Left cardiac atrium (tissue), 4 donors: ENCODE data around the gene GHSR. TPM values are rescaled to one million over a fixed set of nuclear protein-coding genes. Genes with fewer than 3 reads are reported as not detected.
"Not testable (repeated sequence)": the region's sequence is repeated elsewhere in the genome, so short reads cannot be mapped to it uniquely, and the experiment has no call there.

ENCODE experiments used
- ATAC-seq, 2 donors: fragments of 200-7000 bp; cut with Tn5 transposase; one replicate each; pipeline ENCODE4 v1.9.1; 2020; ENCODE audit warnings: mild to moderate bottlenecking in 2 of 2, moderate library complexity in 2 of 2
- DNase-seq: peaks from one replicate; pipeline ENCODE4 v3.0.0-alpha.2; 2020
- intact Hi-C, 2 donors: fragments of 100-400 bp; cut with DNase I; formaldehyde crosslinking; loops; one replicate each; pipeline versions ENCODE4 v1.14.1 to v1.15.1; 2022 to 2023
- long read RNA-seq: library from polyadenylated mRNA; unstranded; transcript quantifications from one replicate; pipeline ENCODE4 v2.0.0, GENCODE V29; 2021
- total RNA-seq, 2 donors: library from RNA; stranded (reverse); fragmentation: NEBNext Ultra II Directional; extraction: Animal tissue kit (Norgen Biotek cat#: 25700); gene quantifications; one replicate each; pipeline ENCODE4 v1.2.1, GENCODE V29; 2021
- donor health status: DM: no; HTN: yes; CAD: no.
- donor health status: DM: no; HTN: yes; CAD: no; lungs with severe emphysema.
- donor health status: DM: yes; HTN: yes; CAD: no.
- donor health status: Dilated cardiomyopathy.

The GHSR gene, protein sequence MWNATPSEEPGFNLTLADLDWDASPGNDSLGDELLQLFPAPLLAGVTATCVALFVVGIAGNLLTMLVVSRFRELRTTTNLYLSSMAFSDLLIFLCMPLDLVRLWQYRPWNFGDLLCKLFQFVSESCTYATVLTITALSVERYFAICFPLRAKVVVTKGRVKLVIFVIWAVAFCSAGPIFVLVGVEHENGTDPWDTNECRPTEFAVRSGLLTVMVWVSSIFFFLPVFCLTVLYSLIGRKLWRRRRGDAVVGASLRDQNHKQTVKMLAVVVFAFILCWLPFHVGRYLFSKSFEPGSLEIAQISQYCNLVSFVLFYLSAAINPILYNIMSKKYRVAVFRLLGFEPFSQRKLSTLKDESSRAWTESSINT
- total RNA-seq, result not detected
- long read RNA-seq, result 0 reads

DNA sequence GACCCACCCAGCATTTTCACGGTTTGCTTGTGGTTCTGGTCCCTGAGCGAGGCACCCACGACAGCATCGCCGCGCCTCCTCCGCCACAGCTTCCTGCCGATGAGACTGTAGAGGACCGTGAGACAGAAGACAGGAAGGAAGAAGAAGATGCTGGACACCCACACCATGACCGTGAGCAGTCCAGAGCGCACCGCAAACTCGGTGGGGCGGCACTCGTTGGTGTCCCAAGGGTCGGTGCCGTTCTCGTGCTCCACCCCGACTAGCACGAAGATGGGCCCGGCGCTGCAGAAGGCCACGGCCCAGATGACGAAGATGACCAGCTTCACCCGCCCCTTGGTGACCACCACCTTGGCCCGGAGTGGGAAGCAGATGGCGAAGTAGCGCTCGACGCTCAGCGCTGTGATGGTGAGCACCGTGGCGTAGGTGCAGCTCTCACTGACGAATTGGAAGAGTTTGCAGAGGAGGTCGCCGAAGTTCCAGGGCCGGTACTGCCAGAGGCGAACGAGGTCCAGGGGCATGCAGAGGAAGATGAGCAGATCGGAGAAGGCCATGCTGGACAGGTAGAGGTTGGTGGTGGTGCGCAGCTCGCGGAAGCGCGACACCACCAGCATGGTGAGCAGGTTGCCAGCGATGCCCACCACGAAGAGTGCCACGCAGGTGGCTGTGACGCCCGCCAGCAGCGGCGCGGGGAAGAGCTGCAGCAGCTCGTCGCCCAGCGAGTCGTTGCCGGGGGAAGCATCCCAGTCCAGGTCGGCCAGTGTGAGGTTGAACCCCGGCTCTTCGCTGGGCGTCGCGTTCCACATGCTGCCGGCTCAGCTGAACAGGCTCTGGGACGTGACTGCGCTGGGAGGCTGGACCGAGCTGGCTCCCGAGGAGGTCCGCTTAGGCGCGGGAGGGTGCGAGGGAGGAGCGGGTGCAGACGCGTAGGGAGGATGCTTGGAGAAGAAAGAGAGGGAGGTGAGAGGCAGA, at the start of gene GHSR:
Gene GHSR, minus strand, starts transcription at position 846 of the 969 bp plus-strand sequence. Its CDS starts 43 bp downstream, at position 803.
- ATAC-seq (no peak), DNase-seq (no peak)
- intact Hi-C loops, result no loop called here

DNA sequence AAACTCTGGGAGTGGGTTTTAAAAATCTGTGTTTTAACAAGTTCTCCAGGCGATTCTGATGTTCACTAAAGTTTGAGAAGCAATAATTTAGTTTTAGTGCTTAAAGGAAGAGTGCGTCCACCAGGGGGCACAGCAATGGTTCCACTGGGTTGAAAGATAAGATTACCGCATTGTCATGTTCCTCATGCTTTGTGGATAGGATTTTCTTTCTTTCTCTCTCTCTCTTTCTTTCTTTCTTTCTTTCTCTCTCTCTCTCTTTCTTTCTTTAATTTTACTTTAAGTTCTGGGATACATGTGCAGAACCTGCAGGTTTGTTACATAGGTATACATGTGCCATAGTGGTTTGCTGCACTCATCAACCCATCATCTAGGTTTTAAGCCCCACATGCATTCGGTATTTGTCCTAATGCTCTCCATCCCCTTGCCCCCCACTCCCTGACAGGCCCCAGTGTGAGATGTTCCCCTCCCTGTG, 42.0 kb upstream of the GHSR start:
- ATAC-seq (peak; percentile 61 to 64), DNase-seq (peak; percentile 88)
- intact Hi-C loops, result not testable (repeated sequence)

DNA sequence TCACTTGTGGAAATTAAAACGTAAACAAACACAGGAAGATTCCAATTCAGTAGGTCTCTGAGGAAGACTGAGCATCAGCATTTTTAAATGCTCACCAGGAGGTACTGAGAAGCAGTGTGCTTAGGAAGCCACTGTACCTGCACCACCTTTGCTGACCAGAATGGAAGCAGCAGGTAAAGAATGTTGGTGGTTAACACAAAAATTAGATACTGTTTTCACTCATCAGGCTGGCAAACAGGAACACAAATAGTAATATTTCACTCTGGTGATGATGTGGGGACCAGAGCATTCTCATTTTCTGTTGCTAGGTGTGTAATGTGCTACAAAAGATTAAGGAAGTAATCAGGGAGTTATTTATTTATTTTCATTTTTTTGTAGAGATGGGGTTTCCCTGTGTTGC, 29.9 kb upstream of the GHSR start:
- intact Hi-C loops, result no loop called here
- DNase-seq, result no peak
- ATAC-seq, result no peak

DNA sequence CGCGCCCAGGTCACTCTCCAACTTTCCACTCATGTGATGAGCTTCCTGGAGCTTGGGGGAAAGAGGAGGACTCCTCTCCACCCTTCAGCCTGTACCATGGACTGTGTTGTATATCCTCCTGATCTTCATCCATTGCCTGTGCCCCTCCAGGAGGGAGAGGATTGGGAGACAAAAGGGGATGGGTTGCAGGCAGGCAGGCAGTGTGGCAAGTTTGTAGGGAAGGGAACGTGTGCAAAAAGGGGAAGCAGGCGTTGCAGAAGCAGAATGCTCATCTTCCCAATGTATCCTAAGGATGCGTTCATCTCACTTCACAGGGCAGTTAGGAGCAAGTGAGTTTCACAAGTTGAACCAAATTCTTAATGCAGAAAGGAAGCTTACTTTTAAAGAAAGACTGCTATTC, 28.1 kb upstream of the GHSR start:
- intact Hi-C loops, result no loop called here
- DNase-seq, result no peak
- ATAC-seq, result peak in 1 of 2 donors; percentile 18

DNA sequence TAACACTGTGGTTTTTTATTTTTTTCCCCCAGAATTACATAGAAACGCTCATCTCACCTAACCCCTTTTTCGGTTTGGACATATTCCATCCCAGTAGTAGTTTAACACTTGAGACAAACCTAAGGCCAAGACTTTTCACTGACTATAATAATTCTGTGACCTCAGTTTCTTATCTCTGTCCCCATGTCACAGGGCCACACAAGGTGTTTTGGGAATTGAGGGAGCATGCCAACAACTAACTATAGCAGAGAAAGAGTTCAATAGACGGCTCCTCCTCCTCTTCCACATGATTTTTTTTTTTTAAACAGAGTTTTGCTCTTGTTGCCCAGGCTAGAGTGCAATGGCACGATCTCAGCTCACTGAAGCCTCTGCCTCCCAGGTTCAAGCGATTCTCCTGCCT, 27.4 kb upstream of the GHSR start:
- DNase-seq (no peak), ATAC-seq (no peak)
- intact Hi-C loops, result no loop called here

DNA sequence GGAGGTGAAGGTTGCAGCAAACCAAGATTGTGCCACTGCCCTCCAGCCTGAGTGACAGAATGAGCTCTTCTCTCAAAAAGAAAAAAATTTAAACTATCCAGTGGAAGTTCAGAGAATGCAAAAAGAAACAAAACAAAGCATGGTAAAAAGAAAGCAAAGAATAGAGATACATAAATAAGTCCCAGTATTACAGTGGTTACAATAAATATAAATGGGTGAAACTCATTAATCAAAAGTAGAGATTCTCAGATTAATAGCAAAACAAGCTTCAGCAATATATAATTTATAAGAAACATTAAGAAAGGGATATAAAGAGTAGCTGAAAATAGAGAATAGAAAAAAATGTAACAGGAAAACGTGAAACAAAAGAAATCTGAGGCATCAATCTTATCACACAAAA, 23.6 kb upstream of the GHSR start:
- intact Hi-C loops, result no loop called here
- ATAC-seq (no peak), DNase-seq (no peak)

DNA sequence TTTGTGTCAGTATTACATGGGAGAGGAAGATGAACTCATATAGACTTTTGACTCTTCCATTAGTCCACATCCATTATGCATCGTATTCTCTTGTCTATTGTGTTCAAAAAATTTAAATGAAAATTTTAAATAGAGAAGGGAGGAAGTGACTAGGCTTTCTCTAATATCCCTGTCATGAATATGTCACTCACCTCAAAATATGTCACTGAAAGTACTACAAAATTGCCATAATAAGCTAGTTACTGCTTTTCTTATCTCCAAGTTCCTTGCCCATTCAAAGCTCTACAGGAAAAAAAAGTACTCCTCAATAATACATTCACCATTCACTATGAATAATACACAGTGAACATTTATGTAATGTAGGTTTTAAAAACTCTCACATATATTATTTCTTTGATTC, 22.3 kb upstream of the GHSR start:
- intact Hi-C loops, result no loop called here
- DNase-seq (no peak), ATAC-seq (no peak)

DNA sequence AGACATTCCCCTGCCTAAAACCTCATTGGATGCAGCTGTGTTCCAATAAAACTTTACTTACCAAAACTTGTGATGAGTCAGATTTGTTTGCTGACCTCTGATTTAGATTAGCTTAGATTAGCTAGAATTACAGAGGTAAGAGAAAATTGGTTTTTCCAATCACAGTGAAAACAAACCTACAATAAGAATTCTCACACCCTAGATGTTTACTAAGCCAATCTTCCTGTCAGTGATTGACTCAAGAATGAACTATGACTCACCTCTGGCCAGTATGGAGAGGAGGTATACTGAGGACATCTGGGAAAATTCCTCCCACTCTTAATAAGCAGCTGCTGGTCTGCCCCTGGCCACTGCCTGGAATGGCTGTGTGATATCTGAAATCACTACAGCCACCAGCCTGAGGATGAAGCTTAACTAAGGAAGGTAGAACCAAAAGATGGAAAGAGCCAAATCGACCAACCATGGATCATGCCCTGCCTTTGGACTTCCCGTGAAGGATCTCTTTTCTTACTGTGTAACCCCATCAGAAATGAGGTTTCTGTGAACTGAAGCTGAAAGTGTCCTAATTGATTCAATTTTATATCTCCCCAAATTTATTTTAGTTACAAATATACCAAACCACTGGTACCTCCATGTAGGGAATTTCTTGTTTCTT, 19.0 kb upstream of the GHSR start:
- DNase-seq, result no peak
- peak in 1 of 2 donors; percentile 46 for ATAC-seq
- intact Hi-C loops, result no loop called here

DNA sequence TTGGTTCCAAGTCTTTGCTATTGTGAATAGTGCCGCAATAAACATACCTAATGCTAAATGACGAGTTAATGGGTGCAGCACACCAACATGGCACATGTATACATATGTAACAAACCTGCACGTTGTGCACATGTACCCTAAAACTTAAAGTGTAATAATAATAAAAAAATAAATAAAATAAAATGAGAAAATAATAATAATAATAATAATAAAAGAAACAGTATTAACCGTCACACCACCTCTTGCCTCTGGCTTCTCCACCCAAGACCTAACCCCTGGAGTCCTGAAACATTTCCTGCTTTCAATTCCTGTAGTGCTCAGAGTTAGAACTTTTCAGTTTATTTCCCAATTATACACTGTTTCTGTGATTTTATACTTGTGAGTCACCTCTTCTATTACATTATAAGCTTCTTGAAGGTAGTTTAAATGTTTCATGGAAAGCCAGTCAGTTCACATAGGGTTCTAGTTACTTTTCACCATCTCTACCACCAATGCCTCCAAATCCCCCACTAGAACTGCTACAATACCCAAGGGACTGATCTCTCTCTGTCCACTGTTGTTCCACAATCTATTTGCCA, 18.4 kb upstream of the GHSR start:
- intact Hi-C loops, result no loop called here
- no peak for ATAC-seq

DNA sequence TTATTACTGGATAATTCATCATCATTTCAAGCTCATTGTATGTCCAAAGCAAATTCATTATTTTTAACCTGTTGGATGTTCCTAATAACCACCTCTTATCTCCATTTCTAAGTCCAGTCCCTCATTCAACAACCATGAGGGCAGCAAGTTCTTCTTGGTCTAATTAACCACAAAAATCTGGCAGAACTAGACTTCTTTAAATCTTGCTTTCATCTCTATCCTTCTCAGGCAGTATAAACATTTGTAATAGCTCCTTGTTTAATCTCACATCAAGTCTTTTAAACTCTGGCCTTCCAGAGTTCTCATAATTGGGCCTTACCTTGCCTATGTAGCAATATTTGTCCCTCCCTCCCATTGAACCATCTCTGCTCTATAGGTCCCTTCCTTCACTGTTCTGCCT, 17.0 kb upstream of the GHSR start:
- intact Hi-C loops, result no loop called here
- no peak for DNase-seq

More for the DNA sequence above, 18.4 kb upstream of the GHSR start:
- no peak for DNase-seq

DNA sequence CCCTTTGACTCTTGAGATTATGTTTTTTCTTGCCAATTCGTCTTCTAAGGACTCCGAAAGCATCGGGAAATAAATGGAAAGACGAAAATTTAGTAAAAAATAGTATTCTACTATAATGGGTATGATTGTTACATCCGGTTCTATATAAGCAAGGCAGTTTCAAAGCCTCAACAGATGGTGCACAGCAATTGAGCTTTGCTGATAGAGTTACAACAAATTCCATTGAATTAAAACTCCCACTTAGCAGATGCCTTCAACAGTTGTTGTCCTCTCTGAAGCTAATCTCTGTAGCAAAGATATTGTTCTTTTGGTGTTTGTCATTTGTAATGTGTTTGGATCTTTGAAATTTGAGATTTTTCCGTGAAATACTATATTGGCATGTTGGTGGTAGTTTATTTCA, 16.1 kb upstream of the GHSR start:
- intact Hi-C loops, result no loop called here
- DNase-seq, result no peak
- ATAC-seq, result no peak

More for the DNA sequence above, 17.0 kb upstream of the GHSR start:
- no peak for ATAC-seq

DNA sequence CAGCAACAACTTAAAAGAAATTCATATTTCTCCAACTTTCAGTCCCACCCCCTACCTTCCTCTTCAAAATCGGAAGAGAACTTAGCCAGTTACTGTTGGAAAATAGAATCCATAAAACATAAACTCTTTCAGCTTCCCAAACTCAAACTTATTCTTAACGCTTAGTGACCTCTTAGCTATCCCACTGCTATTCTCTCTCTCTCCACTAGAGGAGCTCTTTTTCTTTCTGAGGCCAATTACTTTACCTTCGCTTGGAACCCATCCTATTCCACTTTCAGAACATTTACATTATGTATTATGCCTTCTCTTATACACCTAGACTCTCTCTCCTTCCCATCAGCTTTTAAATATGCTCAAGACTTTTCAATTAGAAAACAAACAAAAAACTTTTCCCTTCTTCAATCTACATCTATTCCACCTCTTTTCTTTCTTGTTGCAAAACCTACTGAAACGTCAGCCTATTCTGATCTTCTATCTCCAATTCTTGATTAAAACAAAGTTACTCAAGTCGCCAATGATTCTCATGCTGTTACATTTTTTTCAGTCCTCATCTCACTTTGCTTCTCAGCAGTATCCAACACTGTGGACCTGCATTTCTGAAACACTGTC, 13.4 kb upstream of the GHSR start:
- intact Hi-C loops, result no loop called here
- DNase-seq (no peak), ATAC-seq (no peak)

DNA sequence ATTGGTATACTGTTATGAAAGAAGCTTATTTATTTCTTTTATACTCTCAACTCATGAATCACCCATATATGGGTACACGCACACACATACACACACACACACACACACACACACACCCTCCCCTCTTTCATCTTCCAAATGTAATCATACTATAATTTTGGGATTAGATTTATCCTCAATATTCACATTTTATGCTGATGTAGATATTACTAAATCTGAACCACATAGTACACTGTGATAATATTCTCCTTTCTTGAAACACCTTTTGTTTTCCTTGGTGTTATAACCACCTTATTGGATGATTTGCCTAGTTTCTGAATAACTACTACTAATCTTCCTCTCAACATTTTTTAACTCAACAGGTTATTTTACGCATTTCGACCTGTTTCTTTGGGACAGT, 8.1 kb upstream of the GHSR start:
- ATAC-seq, result no peak
- no peak for DNase-seq
- intact Hi-C loops, result no loop called here

DNA sequence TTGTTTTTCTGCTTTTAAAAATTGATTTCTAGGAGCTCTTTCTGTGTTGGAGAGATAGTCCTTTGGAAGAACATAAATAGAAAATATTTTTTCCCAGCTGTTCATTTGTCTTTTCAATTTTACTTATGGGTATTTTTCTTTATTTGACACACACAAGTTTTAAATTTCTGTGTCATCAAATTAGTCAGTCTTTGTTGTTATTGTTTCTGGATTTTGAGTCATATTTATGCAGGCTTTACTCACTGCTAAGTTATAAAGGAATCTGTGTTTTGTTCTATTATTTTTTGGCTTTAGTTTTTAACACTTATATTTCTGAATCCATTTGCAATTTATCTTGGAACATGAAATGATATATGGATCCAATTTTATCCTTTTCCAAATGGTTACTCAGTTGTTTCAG, 5.9 kb upstream of the GHSR start:
- no peak for ATAC-seq
- intact Hi-C loops, result no loop called here
- DNase-seq, result no peak

DNA sequence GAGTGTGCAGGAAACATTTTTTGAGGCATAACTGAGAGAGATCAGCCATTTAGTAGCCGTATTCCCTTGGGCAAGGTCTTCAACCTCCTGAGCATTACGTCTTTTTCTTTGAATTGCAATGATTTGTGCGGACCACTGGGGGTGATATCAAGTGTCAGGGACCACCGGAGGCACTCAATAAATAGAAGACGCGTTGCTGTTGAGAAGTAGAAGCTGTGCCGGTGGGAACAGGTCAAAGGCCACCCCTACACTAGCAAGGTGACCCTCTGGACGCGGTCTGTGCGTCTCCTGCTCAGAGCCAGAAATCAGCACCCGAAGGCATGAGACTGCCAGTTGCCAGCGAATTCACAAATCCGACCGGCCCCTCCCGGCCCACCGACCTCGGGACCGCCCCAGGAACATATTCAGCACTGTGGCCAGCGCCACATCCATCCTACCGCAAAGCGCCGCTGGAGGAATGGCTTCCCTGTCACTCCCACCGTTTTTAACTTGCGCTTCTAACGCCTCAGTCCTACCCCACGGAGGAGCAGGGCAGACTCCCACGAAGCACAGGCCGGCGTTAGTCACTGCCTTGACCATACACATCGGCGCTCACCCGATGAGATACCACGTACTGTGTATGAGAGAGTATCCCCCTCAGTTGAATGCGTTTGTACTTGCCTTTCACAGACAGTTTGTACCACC, 1.4 kb upstream of the GHSR start:
- intact Hi-C loops, result no loop called here
- DNase-seq, result peak; percentile 40
- ATAC-seq, result peak; percentile 53 to 68

DNA sequence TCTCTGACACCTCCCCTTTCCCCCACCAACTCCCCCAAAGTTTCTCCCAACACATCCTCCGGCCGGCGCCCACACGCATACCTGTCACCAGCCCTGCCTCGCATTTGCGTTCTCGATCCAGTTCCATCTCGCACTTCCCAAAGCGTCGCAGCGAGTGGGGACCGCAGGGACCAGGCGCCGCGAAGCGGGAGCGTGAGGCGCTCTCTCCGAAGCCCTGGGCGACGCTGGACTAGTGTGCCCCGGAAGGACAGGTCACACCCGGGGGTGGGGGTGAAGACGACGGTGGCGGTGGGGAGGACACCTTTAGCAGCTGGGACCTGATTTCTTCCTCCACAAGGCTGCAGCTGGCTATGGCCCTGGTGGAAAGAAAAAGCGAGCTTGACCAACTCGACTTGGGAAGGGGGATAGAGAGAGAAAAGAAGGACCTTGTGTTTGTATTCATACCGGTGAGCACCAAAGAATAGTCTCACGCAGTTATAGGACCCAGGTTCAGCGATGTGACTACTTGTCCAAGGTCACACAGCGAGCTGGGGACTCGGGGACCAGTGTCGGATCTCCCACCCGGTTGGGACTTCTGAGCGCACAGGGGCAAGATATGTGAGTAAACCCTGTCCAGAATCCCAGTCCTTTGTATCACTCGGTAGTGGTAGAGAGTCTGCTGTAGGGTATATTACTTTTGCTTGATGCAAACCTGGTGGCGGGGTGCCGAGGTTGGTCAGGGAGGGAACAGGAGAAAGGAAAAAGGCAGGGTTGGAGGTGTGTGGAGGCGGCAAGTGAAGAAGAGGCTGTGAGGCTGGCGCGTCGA, 607 bp upstream of the GHSR start:
- intact Hi-C loops, result no loop called here
- DNase-seq, result no peak
- no peak for ATAC-seq

DNA sequence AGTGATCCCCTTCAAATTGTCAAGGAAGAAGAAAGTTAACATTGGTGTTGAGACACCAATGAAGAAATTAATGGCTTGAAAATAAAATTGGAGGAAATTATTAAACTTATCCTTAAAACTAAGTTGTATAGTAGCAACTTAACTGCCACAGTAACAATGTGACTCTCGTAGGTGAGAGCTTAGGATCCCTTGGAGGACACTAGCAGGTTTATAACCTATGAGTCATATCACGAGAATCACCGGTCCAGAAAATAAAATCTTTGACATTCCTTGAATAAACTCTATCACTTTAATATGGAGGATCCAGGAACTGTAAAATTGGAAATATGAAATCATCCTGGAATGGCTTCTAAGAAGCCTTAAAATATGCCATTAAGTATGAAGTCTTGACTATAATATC, 2.1 kb downstream of the GHSR start:
- intact Hi-C loops, result no loop called here
- no peak for DNase-seq
- no peak for ATAC-seq

DNA sequence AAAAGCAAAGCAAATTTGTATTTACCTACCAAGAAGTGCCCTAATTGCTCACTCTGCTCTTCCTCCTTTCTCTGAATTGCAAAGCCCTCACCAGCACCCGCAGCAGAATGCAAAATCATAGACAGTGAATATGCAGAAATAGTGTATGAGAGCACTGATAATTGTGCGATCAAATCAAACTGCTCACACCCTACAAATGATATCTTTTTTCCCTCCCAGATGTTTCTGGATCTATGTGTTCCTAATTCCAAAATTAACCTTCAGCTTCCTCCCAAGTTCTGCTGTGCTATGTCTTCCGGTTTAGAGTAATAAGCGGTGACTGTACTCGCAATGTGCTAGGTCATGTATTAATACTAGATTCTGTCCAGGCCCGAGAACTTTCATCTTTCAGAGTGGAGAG, 3.4 kb downstream of the GHSR start:
- intact Hi-C loops, result no loop called here
- ATAC-seq (no peak), DNase-seq (no peak)
